OCI-LY3 (cell line): ENCODE results near the gene SLC25A39.
"Not testable (repeated sequence)": the region's sequence is repeated elsewhere in the genome, so short reads cannot be mapped to it uniquely, and the experiment has no call there.

Experiments used
- H2AFZ ChIP-seq: fragments of 200-600, 300-600 bp; shearing (Covaris generic); 2 replicates; pipeline ENCODE4 v1.6.0; 2014; ENCODE audit warnings: antibody characterized with exemption, low read depth, low read length
- H3K27ac ChIP-seq: fragments of 200-600, 300-600 bp; sonication (generic); 2 replicates; pipeline ENCODE4 v1.5.1; 2014; ENCODE audit warnings: mild to moderate bottlenecking, low read length, moderate library complexity, mixed read lengths
- H3K27me3 ChIP-seq: fragments of 200-600, 300-600 bp; sonication (generic); 2 replicates; pipeline ENCODE4 v1.6.1; 2014; ENCODE audit warnings: low read depth, low read length, mixed read lengths
- H3K36me3 ChIP-seq: fragments of 200-600, 300-600 bp; sonication (generic); replicated peaks from 2 replicates; pipeline ENCODE3; 2014; ENCODE audit warnings: low read depth, low read length, mixed read lengths
- H3K4me1 ChIP-seq: fragments of 300-600, 200-600 bp; sonication (generic); 2 replicates; pipeline ENCODE4 v1.6.1; 2014; ENCODE audit warnings: low read length, mixed read lengths
- H3K4me2 ChIP-seq: fragments of 200-600, 300-600 bp; sonication (generic); 2 replicates; pipeline ENCODE4 v1.6.1; 2014; ENCODE audit warnings: low read length, mixed read lengths
- H3K4me3 ChIP-seq: fragments of 300-600, 200-600 bp; sonication (generic); 2 replicates; pipeline ENCODE4 v1.5.1; 2014; ENCODE audit warnings: antibody characterized with exemption, mild to moderate bottlenecking, low read length, moderate library complexity
- H3K79me2 ChIP-seq: fragments of 300-600, 200-600 bp; shearing (Covaris generic); 2 replicates; pipeline ENCODE4 v1.6.1; 2014; ENCODE audit warnings: mild to moderate bottlenecking, low read length, mixed read lengths
- H3K9ac ChIP-seq: fragments of 300-600, 200-600 bp; shearing (Covaris generic); 2 replicates; pipeline ENCODE4 v1.6.0; 2014; ENCODE audit warnings: mild to moderate bottlenecking, low read length, moderate library complexity
- H3K9me3 ChIP-seq: fragments of 200-600, 300-600 bp; shearing (Covaris generic); 2 replicates; pipeline ENCODE4 v1.6.1; 2014; ENCODE audit warnings: low read length, mixed read lengths; ENCODE audit not compliant: insufficient read depth
- H4K20me1 ChIP-seq: fragments of 200-600, 300-600 bp; sonication (generic); 2 replicates; pipeline ENCODE4 v1.6.1; 2016; ENCODE audit warnings: low read length, mixed read lengths; ENCODE audit not compliant: insufficient read depth
- EZH2phosphoT487 ChIP-seq: fragments of 200-600 bp; shearing (Covaris generic); IDR thresholded peaks from 2 replicates; pipeline ENCODE4 v1.6.1; 2018; ENCODE audit warnings: antibody characterized with exemption, mixed run types, low read depth
- TF ChIP-seq, protein P1 (sequence below): fragments of 200-600, 300-600 bp; sonication (generic); IDR thresholded peaks from 2 replicates; pipeline ENCODE4 v1.5.1; 2014; ENCODE audit warnings: antibody characterized with exemption, low read length, low read depth

Gene SLC25A39

DNA sequence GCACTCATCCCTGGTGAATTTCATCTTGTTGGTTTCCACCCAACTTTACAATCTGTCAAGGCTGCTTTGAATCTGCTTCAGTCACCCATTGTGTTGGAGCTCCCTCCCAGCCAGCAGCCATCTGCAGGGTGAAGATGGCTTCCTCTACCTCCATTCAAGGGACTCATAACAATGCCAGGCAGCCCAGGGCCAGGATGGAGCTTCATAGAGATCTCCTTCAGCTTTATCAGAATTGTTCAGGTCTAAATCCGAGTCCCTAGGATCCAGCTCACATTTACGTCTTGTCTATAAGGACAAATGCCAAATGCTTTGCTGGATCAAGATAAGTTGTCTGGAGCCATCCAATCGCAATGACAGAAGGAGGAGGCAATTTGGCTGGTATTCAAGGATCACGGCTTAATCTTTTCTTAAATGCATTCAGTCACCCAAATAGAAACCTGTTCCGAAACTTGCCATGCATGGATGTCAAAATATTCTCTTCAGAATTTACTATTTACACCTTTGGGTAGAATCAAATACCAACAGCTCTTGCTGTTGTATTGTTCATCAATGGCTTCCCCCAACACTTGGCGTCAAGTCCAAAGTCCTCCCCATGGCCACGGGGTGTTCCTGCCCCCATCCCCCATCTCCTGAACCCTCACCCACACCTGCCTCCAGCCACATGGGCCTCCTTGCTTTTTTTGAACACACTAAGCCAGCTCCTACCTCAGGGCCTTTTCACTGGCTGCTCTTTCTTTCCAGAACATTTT is 42.8 kb upstream of the SLC25A39 start:
- Histone ChIP-seq H3K9ac (no peak overlapping the region), H3K4me3 (no peak overlapping the region), H3K4me1 (peaks cover 4% of the 10 kb centered on the region), H2AFZ (no peak overlapping the region), H3K79me2 (no peaks in the 10 kb centered on the region), H4K20me1 (no peaks in the 10 kb centered on the region), H3K36me3 (no peaks in the 10 kb centered on the region), H3K9me3 (no peaks in the 10 kb centered on the region), H3K27me3 (peaks cover 19% of the 10 kb centered on the region), H3K4me2 (no peak overlapping the region), H3K27ac (no peak overlapping the region)
- no peak for TF ChIP-seq EZH2phosphoT487
- TF ChIP-seq, protein P1, sequence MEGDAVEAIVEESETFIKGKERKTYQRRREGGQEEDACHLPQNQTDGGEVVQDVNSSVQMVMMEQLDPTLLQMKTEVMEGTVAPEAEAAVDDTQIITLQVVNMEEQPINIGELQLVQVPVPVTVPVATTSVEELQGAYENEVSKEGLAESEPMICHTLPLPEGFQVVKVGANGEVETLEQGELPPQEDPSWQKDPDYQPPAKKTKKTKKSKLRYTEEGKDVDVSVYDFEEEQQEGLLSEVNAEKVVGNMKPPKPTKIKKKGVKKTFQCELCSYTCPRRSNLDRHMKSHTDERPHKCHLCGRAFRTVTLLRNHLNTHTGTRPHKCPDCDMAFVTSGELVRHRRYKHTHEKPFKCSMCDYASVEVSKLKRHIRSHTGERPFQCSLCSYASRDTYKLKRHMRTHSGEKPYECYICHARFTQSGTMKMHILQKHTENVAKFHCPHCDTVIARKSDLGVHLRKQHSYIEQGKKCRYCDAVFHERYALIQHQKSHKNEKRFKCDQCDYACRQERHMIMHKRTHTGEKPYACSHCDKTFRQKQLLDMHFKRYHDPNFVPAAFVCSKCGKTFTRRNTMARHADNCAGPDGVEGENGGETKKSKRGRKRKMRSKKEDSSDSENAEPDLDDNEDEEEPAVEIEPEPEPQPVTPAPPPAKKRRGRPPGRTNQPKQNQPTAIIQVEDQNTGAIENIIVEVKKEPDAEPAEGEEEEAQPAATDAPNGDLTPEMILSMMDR: no peak

DNA sequence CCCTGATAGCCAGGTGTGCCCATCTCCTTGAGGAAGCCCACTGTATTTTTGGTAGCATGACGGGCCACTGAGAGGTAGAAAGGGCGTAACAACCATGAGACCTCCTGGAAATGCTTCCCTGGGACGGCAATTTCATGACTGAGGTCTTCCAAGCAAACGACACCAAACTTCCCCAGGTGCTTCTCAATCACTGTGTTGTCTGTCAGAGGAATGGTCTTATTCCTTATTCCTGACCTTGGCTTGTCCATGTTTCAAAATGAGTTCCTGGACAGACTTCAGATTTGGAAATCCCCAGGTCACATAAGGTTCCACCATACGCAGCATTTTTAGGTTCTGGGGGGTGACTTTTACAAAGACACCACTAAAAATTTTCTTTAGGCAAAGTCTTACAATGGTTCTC is 40.4 kb upstream of the SLC25A39 start:
- not testable (repeated sequence) for H4K20me1 ChIP-seq, H3K36me3 ChIP-seq, H3K4me3 ChIP-seq, H3K4me1 ChIP-seq, H3K27ac ChIP-seq, H3K9me3 ChIP-seq, H3K9ac ChIP-seq, H3K79me2 ChIP-seq, H3K4me2 ChIP-seq, H2AFZ ChIP-seq
- H3K27me3 ChIP-seq: peaks cover 19% of the 10 kb centered on the region

GRCh38 chr17:44363613-44364159 is 39.1 kb upstream of the SLC25A39 start, which contains the start of gene FAM171A2:
Gene FAM171A2 (minus strand): TSS chr17:44363853. CDS start chr17:44363714, 139 bp downstream.
- H3K4me2 ChIP-seq: peak within 1 kb of the TSS; percentile 93
- no peak within 1 kb of the TSS for H3K27ac ChIP-seq
- H3K27me3 ChIP-seq: peaks cover 19% of the 10 kb centered on the region
- peak within 1 kb of the TSS; percentile 73 for H2AFZ ChIP-seq
- no peaks in the 10 kb centered on the region for H3K36me3 ChIP-seq
- H3K4me1 ChIP-seq: peaks cover 7% of the 10 kb centered on the region
- H3K79me2 ChIP-seq: no peaks in the 10 kb centered on the region
- H4K20me1 ChIP-seq: no peaks in the 10 kb centered on the region
- peak within 1 kb of the TSS; percentile 93 for H3K4me3 ChIP-seq
- TF ChIP-seq EZH2phosphoT487: no peak
- TF ChIP-seq, protein P1: peak; percentile 45
- no peaks in the 10 kb centered on the region for H3K9me3 ChIP-seq
- peak within 1 kb of the TSS; percentile 86 for H3K9ac ChIP-seq

DNA sequence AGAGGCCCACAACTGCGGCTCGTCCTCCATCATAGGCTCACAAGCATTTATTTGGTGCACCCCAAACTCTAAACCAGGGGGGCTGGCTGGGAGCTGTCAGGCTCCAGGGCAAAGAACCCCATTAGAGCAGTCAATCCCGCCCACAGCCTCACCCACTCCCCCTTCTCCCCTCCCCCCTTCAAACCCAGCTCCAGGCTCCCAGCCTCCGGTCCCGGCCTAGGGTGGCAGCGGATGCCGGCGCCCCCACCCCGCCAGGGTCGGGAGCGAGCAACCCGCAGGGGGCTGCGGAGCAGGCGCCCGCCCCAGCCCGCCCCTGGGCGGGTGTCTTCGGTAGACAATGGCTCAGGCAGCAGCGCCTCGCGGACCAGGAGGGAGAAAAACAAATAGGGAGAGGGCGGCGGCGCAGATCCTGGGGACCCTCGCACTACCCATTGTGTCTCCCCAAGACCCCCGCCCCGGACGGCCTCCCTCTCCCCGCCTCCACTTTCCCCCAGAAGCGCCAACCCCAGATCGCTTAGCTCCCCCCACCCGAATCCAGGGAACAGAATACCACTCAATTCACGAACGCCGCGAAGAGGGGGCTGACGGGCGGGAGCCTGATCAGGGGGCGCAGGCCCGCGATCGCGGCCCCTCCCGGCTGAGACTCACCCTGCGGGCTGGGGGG is 38.5 kb upstream of the SLC25A39 start:
- Histone ChIP-seq H4K20me1 (no peaks in the 10 kb centered on the region), H3K79me2 (no peaks in the 10 kb centered on the region), H3K9ac (peak overlapping the region; percentile 86), H3K4me1 (peaks cover 7% of the 10 kb centered on the region), H3K36me3 (no peaks in the 10 kb centered on the region), H3K4me2 (peak overlapping the region; percentile 93), H3K9me3 (no peaks in the 10 kb centered on the region), H3K27me3 (peaks cover 19% of the 10 kb centered on the region), H3K4me3 (peak overlapping the region; percentile 93), H2AFZ (peak overlapping the region; percentile 73), H3K27ac (no peak overlapping the region)
- no peak for TF ChIP-seq EZH2phosphoT487
- TF ChIP-seq, protein P1: no peak
